GM12878 (cell line): ENCODE data around the gene KCTD19. TPM values are rescaled to one million over a fixed set of nuclear protein-coding genes. Genes with fewer than 3 reads are reported as not detected.

Experiments used
- ATAC-seq: fragments of 200-7000 bp; cut with Tn5 transposase; 3 replicates; pipeline ENCODE4 v1.9.1; 2020; ENCODE audit warnings: mild to moderate bottlenecking, moderate library complexity
- BruUV-seq: library from RNA; stranded (reverse); fragments of 400-500 nt; replicated peaks from 2 replicates; lab custom pipeline; 2021; lab: Mats Ljungman, UMichigan
- CTCF ChIA-PET: fragments of 300-600 bp; sonication (Branson Sonifier 250); formaldehyde crosslinking; extraction: SDS; loops from one replicate; lab custom pipeline; 2021; ENCODE audit warnings: inconsistent platforms; lab: Yijun Ruan, JAX
- POLR2A ChIA-PET: fragments of 350-600 bp; formaldehyde crosslinking; extraction: SDS; loops from one replicate; lab custom pipeline; 2021; ENCODE audit warnings: inconsistent platforms; lab: Charles Lee
- RAD21 ChIA-PET: fragments of 300-600 bp; sonication (Branson Sonifier 250); formaldehyde crosslinking; loops from one replicate; lab custom pipeline; 2023; ENCODE audit warnings: antibody characterized with exemption; ENCODE audit not compliant: unreplicated experiment; lab: Charles Lee
- SMC1A ChIA-PET: fragments of 300-600 bp; sonication (Branson Sonifier 250); formaldehyde crosslinking; loops from one replicate; lab custom pipeline; 2023; ENCODE audit not compliant: unreplicated experiment, uncharacterized antibody; lab: Charles Lee
- DNase-seq: peaks from one replicate; pipeline ENCODE4 v3.0.0-alpha.2; 2011; ENCODE audit warnings: low read depth, low spot score
- FAIRE-seq: peaks from 3 replicates; lab custom pipeline; 2011; peaks lifted over from hg19 to GRCh38; lab: Jason Lieb, UNC
- H2AFZ ChIP-seq: 2 replicates; pipeline ENCODE4 v1.6.0; 2011; ENCODE audit warnings: low read depth, low read length, control low read depth; ENCODE audit not compliant: control insufficient read depth
- H3K27ac ChIP-seq: 2 replicates; pipeline ENCODE4 v1.5.1; 2011; ENCODE audit warnings: control low read depth; ENCODE audit not compliant: control insufficient read depth, insufficient read depth
- H3K27me3 ChIP-seq, 2 experiments: replicated peaks in 1 of 2; 2 replicates each; pipeline versions ENCODE4 v1.6.0 to v1.6.1; 2011; ENCODE audit warnings: low read length in 1 of 2; ENCODE audit not compliant: control insufficient read depth in 2 of 2, insufficient read depth in 2 of 2
- H3K36me3 ChIP-seq, 2 experiments: 2 replicates each; pipeline ENCODE4 v1.5.1; 2011; ENCODE audit warnings: low read length in 1 of 2; ENCODE audit not compliant: control insufficient read depth in 2 of 2, insufficient read depth in 2 of 2
- H3K4me1 ChIP-seq: 2 replicates; pipeline ENCODE4 v1.6.1; 2011; ENCODE audit warnings: mild to moderate bottlenecking, low read length, moderate library complexity, mixed read lengths; ENCODE audit not compliant: control insufficient read depth, insufficient read depth
- H3K4me2 ChIP-seq: 2 replicates; pipeline ENCODE4 v1.6.0; 2011; ENCODE audit warnings: control low read depth; ENCODE audit not compliant: control insufficient read depth, insufficient read depth
- H3K4me3 ChIP-seq: fragments of 200-600 bp; sonication (generic); 2 replicates; pipeline ENCODE4 v1.5.1; 2016
- H3K79me2 ChIP-seq: 2 replicates; pipeline ENCODE4 v1.6.0; 2011; ENCODE audit warnings: low read length; ENCODE audit not compliant: control insufficient read depth, insufficient read depth
- H3K9ac ChIP-seq: 2 replicates; pipeline ENCODE4 v1.8.0; 2011; ENCODE audit warnings: low read length, control low read depth, mixed read lengths; ENCODE audit not compliant: control insufficient read depth, insufficient read depth
- H3K9me3 ChIP-seq: replicated peaks from 3 replicates; pipeline ENCODE4 v1.5.1; 2011; ENCODE audit warnings: mild to moderate bottlenecking, low read length; ENCODE audit not compliant: control insufficient read depth, insufficient read depth
- H4K20me1 ChIP-seq: 2 replicates; pipeline ENCODE4 v1.6.0; 2011; ENCODE audit not compliant: control insufficient read depth, insufficient read depth
- BHLHE40 ChIP-seq, 2 experiments: fragments of 450-650 bp in 1 of 2; IDR thresholded peaks; 2 replicates each; pipeline ENCODE4 v1.6.1; 2011 to 2017; ENCODE audit warnings: low read depth in 2 of 2, borderline replicate concordance in 1 of 2, improper control_type of control experiment in 1 of 2, low read length in 1 of 2, mild to moderate bottlenecking in 1 of 2
- CREB1 ChIP-seq: IDR thresholded peaks from 2 replicates; pipeline ENCODE4 v1.6.1; 2012; ENCODE audit warnings: low read depth, mild to moderate bottlenecking, inconsistent platforms
- EP300 ChIP-seq, 2 experiments: fragments of 150-350 bp in 1 of 2; IDR thresholded peaks; 2 replicates each; pipeline ENCODE4 v1.6.1; 2011 to 2012; ENCODE audit warnings: low read depth in 2 of 2, low read length in 2 of 2, borderline replicate concordance in 1 of 2, improper control_type of control experiment in 1 of 2, inconsistent platforms in 1 of 2; ENCODE audit not compliant: control insufficient read depth in 1 of 2
- GATAD2B ChIP-seq: fragments of 450-650 bp; conservative IDR thresholded peaks from 2 replicates; pipeline ENCODE4 v1.6.1; 2017; ENCODE audit warnings: low read depth, mild to moderate bottlenecking, moderate library complexity
- KLF5 ChIP-seq: fragments of 450-650 bp; IDR thresholded peaks from 2 replicates; pipeline ENCODE4 v1.6.1; 2014; ENCODE audit warnings: mild to moderate bottlenecking; ENCODE audit not compliant: partially characterized antibody
- NFXL1 ChIP-seq: fragments of 450-650 bp; IDR thresholded peaks from 2 replicates; pipeline ENCODE4 v1.6.1; 2017; ENCODE audit warnings: antibody characterized with exemption, mild to moderate bottlenecking, borderline replicate concordance
- POLR2AphosphoS2 ChIP-seq: IDR thresholded peaks from 2 replicates; pipeline ENCODE4 v1.6.1; 2011; ENCODE audit warnings: low read depth, mild to moderate bottlenecking, low read length, improper control_type of control experiment, moderate library complexity
- RBBP5 ChIP-seq: fragments of 200-600 bp; sonication (generic); conservative IDR thresholded peaks from 2 replicates; pipeline ENCODE4 v1.6.1; 2016
- SMARCA5 ChIP-seq: fragments of 450-650 bp; IDR thresholded peaks from 2 replicates; pipeline ENCODE4 v1.6.1; 2017; ENCODE audit warnings: mild to moderate bottlenecking
- SMC3 ChIP-seq: IDR thresholded peaks from 2 replicates; pipeline ENCODE4 v1.6.1; 2011; ENCODE audit warnings: low read length, improper control_type of control experiment, borderline replicate concordance
- ZNF217 ChIP-seq: fragments of 450-650 bp; IDR thresholded peaks from 2 replicates; pipeline ENCODE4 v1.6.1; 2017; ENCODE audit warnings: antibody characterized with exemption, mild to moderate bottlenecking
- ZNF24 ChIP-seq: fragments of 450-650 bp; IDR thresholded peaks from 2 replicates; pipeline ENCODE4 v1.6.1; 2017; ENCODE audit warnings: antibody characterized with exemption, mild to moderate bottlenecking
- WGBS: methylation state at CpG from one replicate; pipeline ENCODE4 v1.1.6; 2016; ENCODE audit warnings: low lambda C conversion rate; ENCODE audit not compliant: insufficient replicate concordance, insufficient coverage; ENCODE audit errors: missing lambda C conversion rate; 5-methylcytosine and 5-hydroxymethylcytosine counted together
- in situ Hi-C: fragments of 300-500 bp; cut with MboI; formaldehyde crosslinking; loops from 9 replicates; pipeline ENCODE4 v1.14.3; 2018; ENCODE audit warnings: mixed read lengths
- intact Hi-C: fragments of 100-400 bp; cut with micrococcal nuclease; formaldehyde crosslinking; loops from one replicate; pipeline ENCODE4 v1.14.2; 2022; ENCODE audit not compliant: unreplicated experiment
- polyA plus RNA-seq, 11 experiments: library from polyadenylated mRNA; depleted of rRNA in 4 of 11; unstranded in 6 of 11; stranded (reverse) in 5 of 11; fragments of >200 nt; fragmentation: Nextera tagmentation in 4 of 11; fragmentation: Illumina TruSeq in 1 of 11; extraction: Ambion mirVana in 4 of 11; extraction: Trizol in 1 of 11; gene quantifications; 1 replicate in 1 of 11; 2 replicates in 10 of 11; pipeline versions ENCODE4 v1.2.1 to v1.2.3, GENCODE V29; 2011 to 2016; ENCODE audit warnings: inconsistent platforms in 2 of 11, missing spikeins in 2 of 11, low read depth in 1 of 11
- total RNA-seq, 4 experiments: library from RNA; depleted of rRNA in 3 of 4; stranded (reverse); fragments of >200 nt in 3 of 4; fragmentation: Illumina TruSeq in 1 of 4; extraction: Trizol in 1 of 4; gene quantifications; 2 replicates each; pipeline versions ENCODE4 v1.2.1 to v1.2.3, GENCODE V29; 2013 to 2021
- TF ChIP-seq, protein P1 (sequence below): fragments of 450-650 bp; IDR thresholded peaks from 2 replicates; pipeline ENCODE4 v1.6.1; 2018; ENCODE audit warnings: mild to moderate bottlenecking, low read depth, moderate library complexity; ENCODE audit not compliant: partially characterized antibody
- TF ChIP-seq, protein P2 (sequence below): fragments of 450-650 bp; IDR thresholded peaks from 2 replicates; pipeline ENCODE4 v1.6.1; 2017; ENCODE audit warnings: mild to moderate bottlenecking, moderate library complexity

KCTD19 gene
- total and polyA plus RNA-seq, 10 of the 15 experiments (the other 5 are each of a cell fraction or from before 2014, with no cell fraction given), result 1.6 to 8.9 (median 3.9) TPM

GRCh38 chr16:67279296-67280089, 47.0 kb downstream of the KCTD19 start, which contains the start of gene PLEKHG4:
Gene PLEKHG4 (plus strand): TSS chr16:67279532. CDS start chr16:67280045, 513 bp downstream.
- Histone ChIP-seq H3K36me3 (no peaks in the 10 kb centered on the region; a peak in 1 of 4 replicates), H4K20me1 (no peaks in the 10 kb centered on the region), H3K27me3 (no peaks in the 10 kb centered on the region), H2AFZ (peak within 1 kb of the TSS; percentile 69), H3K4me1 (peaks cover 4% of the 10 kb centered on the region; the same call in 1 of the 2 replicates), H3K27ac (peak within 1 kb of the TSS; percentile 6), H3K4me2 (peak within 1 kb of the TSS; percentile 91), H3K9me3 (no peaks in the 10 kb centered on the region), H3K79me2 (0 out of 2 replicates have a peak, but pooled peaks cover 2% of the 10 kb centered on the region), H3K4me3 (peak within 1 kb of the TSS; percentile 74), H3K9ac (peak within 1 kb of the TSS; percentile 62)
- RAD21 ChIA-PET, result interaction anchor here (0.8 to 2.3 kb wide), 6 partner anchors 19 to 60 kb away, joined by 3 to 9 read pairs (median 6); partner anchors contain the start of gene TMEM208
- POLR2A ChIA-PET, result no interaction called here
- no TSS peak for BruUV-seq
- DNase-seq, result peak; percentile 13
- intact Hi-C loops (loop anchor here (5.0 kb wide), 2 partner anchors 48 to 118 kb away; partner anchors contain the start of genes KCTD19 and LRRC36), in situ Hi-C loops (no loop called here)
- WGBS, result 49% methylated on average over 53 of the region's 83 CpGs
- SMC1A ChIA-PET, result interaction anchor here (0.8 to 3.6 kb wide), 4 partner anchors 9 to 60 kb away, joined by 4 to 16 read pairs (median 5); no protein-coding TSS in a partner anchor
- FAIRE-seq, result peak; percentile 49
- ATAC-seq, result peak; percentile 93
- CTCF ChIA-PET, result interaction anchor here (0.6 to 3.0 kb wide), 11 partner anchors 16 to 219 kb away, joined by 3 to 23 read pairs (median 4); partner anchors contain the start of gene SLC9A5
- TF ChIP-seq RBBP5 (no peak), EP300 (IDR thresholded peaks at IDR 0.05; ENCODE audit: borderline replicate concordance in 1 of 2, control insufficient read depth in 1 of 2, low read depth in 2 of 2, low read length in 2 of 2) (no peak), GATAD2B (peak; percentile 88), ZNF24 (peak; percentile 15; the same call in 1 of the 2 replicates), NFXL1 (no peak), SMARCA5 (peak; percentile 82), BHLHE40 (IDR thresholded peaks at IDR 0.05; ENCODE audit: borderline replicate concordance in 1 of 2, low read depth in 2 of 2, low read length in 1 of 2) (peak; percentile 69 to 88; a peak in 3 of 4 replicates), POLR2AphosphoS2 (no peak), SMC3 (peak; percentile 73), ZNF217 (0 out of 2 replicates have a peak, but pooled peaks have one; percentile 50), KLF5 (no peak), CREB1 (no peak)
- TF ChIP-seq, protein P1, sequence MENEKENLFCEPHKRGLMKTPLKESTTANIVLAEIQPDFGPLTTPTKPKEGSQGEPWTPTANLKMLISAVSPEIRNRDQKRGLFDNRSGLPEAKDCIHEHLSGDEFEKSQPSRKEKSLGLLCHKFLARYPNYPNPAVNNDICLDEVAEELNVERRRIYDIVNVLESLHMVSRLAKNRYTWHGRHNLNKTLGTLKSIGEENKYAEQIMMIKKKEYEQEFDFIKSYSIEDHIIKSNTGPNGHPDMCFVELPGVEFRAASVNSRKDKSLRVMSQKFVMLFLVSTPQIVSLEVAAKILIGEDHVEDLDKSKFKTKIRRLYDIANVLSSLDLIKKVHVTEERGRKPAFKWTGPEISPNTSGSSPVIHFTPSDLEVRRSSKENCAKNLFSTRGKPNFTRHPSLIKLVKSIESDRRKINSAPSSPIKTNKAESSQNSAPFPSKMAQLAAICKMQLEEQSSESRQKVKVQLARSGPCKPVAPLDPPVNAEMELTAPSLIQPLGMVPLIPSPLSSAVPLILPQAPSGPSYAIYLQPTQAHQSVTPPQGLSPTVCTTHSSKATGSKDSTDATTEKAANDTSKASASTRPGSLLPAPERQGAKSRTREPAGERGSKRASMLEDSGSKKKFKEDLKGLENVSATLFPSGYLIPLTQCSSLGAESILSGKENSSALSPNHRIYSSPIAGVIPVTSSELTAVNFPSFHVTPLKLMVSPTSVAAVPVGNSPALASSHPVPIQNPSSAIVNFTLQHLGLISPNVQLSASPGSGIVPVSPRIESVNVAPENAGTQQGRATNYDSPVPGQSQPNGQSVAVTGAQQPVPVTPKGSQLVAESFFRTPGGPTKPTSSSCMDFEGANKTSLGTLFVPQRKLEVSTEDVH, result no peak
- TF ChIP-seq, protein P2, sequence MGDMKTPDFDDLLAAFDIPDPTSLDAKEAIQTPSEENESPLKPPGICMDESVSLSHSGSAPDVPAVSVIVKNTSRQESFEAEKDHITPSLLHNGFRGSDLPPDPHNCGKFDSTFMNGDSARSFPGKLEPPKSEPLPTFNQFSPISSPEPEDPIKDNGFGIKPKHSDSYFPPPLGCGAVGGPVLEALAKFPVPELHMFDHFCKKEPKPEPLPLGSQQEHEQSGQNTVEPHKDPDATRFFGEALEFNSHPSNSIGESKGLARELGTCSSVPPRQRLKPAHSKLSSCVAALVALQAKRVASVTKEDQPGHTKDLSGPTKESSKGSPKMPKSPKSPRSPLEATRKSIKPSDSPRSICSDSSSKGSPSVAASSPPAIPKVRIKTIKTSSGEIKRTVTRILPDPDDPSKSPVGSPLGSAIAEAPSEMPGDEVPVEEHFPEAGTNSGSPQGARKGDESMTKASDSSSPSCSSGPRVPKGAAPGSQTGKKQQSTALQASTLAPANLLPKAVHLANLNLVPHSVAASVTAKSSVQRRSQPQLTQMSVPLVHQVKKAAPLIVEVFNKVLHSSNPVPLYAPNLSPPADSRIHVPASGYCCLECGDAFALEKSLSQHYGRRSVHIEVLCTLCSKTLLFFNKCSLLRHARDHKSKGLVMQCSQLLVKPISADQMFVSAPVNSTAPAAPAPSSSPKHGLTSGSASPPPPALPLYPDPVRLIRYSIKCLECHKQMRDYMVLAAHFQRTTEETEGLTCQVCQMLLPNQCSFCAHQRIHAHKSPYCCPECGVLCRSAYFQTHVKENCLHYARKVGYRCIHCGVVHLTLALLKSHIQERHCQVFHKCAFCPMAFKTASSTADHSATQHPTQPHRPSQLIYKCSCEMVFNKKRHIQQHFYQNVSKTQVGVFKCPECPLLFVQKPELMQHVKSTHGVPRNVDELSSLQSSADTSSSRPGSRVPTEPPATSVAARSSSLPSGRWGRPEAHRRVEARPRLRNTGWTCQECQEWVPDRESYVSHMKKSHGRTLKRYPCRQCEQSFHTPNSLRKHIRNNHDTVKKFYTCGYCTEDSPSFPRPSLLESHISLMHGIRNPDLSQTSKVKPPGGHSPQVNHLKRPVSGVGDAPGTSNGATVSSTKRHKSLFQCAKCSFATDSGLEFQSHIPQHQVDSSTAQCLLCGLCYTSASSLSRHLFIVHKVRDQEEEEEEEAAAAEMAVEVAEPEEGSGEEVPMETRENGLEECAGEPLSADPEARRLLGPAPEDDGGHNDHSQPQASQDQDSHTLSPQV, result peak; percentile 79; the same call in 1 of the 2 replicates
